Vagina (tissue), 2 donors: ENCODE data around the gene ARHGAP18. TPM values are rescaled to one million over a fixed set of nuclear protein-coding genes. Genes with fewer than 3 reads are reported as not detected.

Source experiments
- DNase-seq, 2 donors: peaks; one replicate each; pipeline ENCODE4 v3.0.0-alpha.2; 2017; ENCODE audit errors: extremely low spot score in 2 of 2
- H3K27ac ChIP-seq: fragments of 200-600 bp; sonication (generic); one replicate; pipeline ENCODE4 v1.5.1; 2019
- H3K27me3 ChIP-seq: fragments of 200-600 bp; sonication (generic); one replicate; pipeline ENCODE4 v1.5.1; 2019
- H3K36me3 ChIP-seq, 2 donors: fragments of 200-600 bp; sonication (generic); one replicate each; pipeline ENCODE4 v1.5.1; 2017 to 2019
- H3K4me1 ChIP-seq: fragments of 200-600 bp; sonication (generic); one replicate; pipeline ENCODE4 v1.5.1; 2019
- H3K4me3 ChIP-seq, 2 donors: fragments of 200-600 bp; sonication (generic); 1 replicate in 1 of 2; 2 replicates in 1 of 2; pipeline ENCODE4 v1.5.1; 2016 to 2019
- H3K9me3 ChIP-seq: fragments of 200-600 bp; sonication (generic); one replicate; pipeline ENCODE4 v1.5.1; 2019
- POLR2A ChIP-seq, 2 donors: fragments of 450-650 bp; IDR thresholded peaks; one replicate each; pipeline ENCODE4 v1.6.1; 2017; ENCODE audit warnings: antibody characterized with exemption in 2 of 2, mild to moderate bottlenecking in 2 of 2, moderate library complexity in 2 of 2
- POLR2AphosphoS5 ChIP-seq, 2 donors: sonication (generic); formaldehyde crosslinking; IDR thresholded peaks; one replicate each; pipeline ENCODE4 v1.9.0; 2017; ENCODE audit warnings: antibody characterized with exemption in 2 of 2, mild to moderate bottlenecking in 2 of 2, low read depth in 1 of 2; ENCODE audit not compliant: insufficient read depth in 1 of 2
- intact Hi-C: fragments of 100-400 bp; cut with DNase I; formaldehyde crosslinking; loops from one replicate; pipeline ENCODE4 v1.15.1; 2023
- total RNA-seq: library from RNA; depleted of rRNA; stranded (reverse); fragments of >200 nt; gene quantifications from one replicate; pipeline ENCODE4 v1.2.3, GENCODE V29; 2016
- TF ChIP-seq, protein P1 (sequence below), 3 experiments: fragments of 450-650 bp in 2 of 3; fragments of 200-600 bp in 1 of 3; sonication (generic) in 1 of 3; IDR thresholded peaks; one replicate each; pipeline ENCODE4 v1.5.1; 2017 to 2019; ENCODE audit warnings: antibody characterized with exemption in 3 of 3, mild to moderate bottlenecking in 2 of 3, moderate library complexity in 2 of 3

The ARHGAP18 gene
- total RNA-seq, 1 donor from 2014 or later, result 7.6 TPM

- Histone ChIP-seq H3K4me3 (no peak overlapping the region), H3K36me3 (no peaks in the 10 kb centered on the region), H3K27me3 (no peaks in the 10 kb centered on the region), H3K4me1 (peaks cover 25% of the 10 kb centered on the region), H3K9me3 (no peaks in the 10 kb centered on the region), H3K27ac (no peak overlapping the region)
- intact Hi-C loops, result no loop called here
- no peak for DNase-seq
- TF ChIP-seq, protein P1, sequence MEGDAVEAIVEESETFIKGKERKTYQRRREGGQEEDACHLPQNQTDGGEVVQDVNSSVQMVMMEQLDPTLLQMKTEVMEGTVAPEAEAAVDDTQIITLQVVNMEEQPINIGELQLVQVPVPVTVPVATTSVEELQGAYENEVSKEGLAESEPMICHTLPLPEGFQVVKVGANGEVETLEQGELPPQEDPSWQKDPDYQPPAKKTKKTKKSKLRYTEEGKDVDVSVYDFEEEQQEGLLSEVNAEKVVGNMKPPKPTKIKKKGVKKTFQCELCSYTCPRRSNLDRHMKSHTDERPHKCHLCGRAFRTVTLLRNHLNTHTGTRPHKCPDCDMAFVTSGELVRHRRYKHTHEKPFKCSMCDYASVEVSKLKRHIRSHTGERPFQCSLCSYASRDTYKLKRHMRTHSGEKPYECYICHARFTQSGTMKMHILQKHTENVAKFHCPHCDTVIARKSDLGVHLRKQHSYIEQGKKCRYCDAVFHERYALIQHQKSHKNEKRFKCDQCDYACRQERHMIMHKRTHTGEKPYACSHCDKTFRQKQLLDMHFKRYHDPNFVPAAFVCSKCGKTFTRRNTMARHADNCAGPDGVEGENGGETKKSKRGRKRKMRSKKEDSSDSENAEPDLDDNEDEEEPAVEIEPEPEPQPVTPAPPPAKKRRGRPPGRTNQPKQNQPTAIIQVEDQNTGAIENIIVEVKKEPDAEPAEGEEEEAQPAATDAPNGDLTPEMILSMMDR (IDR thresholded peaks at IDR 0.05), result no peak
- no peak for TF ChIP-seq POLR2A (IDR thresholded peaks at IDR 0.05)
These were observed 67.7 kb downstream of the ARHGAP18 start for GRCh38 chr6:129642322-129642721.

- H3K4me1 ChIP-seq, result peaks cover 25% of the 10 kb centered on the region
- no peaks in the 10 kb centered on the region for H3K27me3 ChIP-seq
- TF ChIP-seq, protein P1 (IDR thresholded peaks at IDR 0.05), result no peak
- TF ChIP-seq POLR2AphosphoS5 (IDR thresholded peaks at IDR 0.05; ENCODE audit: insufficient read depth in 1 of 2, low read depth in 1 of 2), result no peak
- no peak for TF ChIP-seq POLR2A (IDR thresholded peaks at IDR 0.05)
- DNase-seq, result no peak
- H3K4me3 ChIP-seq, result no peak overlapping the region
- intact Hi-C loops, result no loop called here
- H3K27ac ChIP-seq, result no peak overlapping the region
- H3K9me3 ChIP-seq, result no peaks in the 10 kb centered on the region
- no peaks in the 10 kb centered on the region for H3K36me3 ChIP-seq
These were observed 68.6 kb downstream of the ARHGAP18 start for GRCh38 chr6:129641344-129641743.

GRCh38 chr6:129638686-129639085 lies 71.3 kb downstream of the ARHGAP18 start:
- H3K36me3 ChIP-seq, result no peaks in the 10 kb centered on the region
- peaks cover 10% of the 10 kb centered on the region for H3K4me1 ChIP-seq
- H3K4me3 ChIP-seq, result no peak overlapping the region
- TF ChIP-seq POLR2A (IDR thresholded peaks at IDR 0.05) (no peak), POLR2AphosphoS5 (IDR thresholded peaks at IDR 0.05; ENCODE audit: insufficient read depth in 1 of 2, low read depth in 1 of 2) (no peak)
- TF ChIP-seq, protein P1 (IDR thresholded peaks at IDR 0.05), result no peak
- H3K27me3 ChIP-seq, result no peaks in the 10 kb centered on the region
- no peak overlapping the region for H3K27ac ChIP-seq
- no peak for DNase-seq
- H3K9me3 ChIP-seq, result no peaks in the 10 kb centered on the region
- intact Hi-C loops, result no loop called here

DNA sequence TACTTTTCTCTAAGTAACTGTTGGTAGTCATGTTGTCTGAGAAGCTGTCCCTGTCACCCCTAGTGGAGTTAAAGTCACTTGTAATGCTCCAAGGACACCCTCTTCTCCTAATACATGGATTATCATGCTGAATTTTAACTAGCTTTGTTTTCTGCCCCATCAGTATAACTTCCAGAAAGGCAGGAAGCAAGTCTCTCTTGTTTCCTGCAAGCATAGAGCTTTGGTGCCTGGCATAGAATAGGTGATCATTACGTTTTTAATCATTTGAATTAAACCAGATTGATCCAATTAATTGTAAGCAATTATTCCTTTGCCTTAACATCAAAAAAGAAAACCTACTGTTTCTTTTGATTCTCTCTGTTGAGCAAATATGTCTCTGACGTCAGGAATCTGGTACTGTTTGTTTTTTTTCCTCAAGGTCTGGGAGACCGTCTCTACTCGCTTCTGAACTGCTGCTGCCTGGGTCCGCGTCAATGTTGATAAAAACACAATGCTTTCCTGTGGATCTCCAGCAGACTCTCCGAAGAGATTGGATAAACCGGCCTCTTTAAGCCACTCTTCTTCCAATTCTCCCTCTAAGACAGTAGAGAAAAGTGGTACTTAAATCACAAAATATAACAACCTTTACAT lies 71.8 kb downstream of the ARHGAP18 start:
- intact Hi-C loops, result no loop called here

More for the DNA sequence above, 71.8 kb downstream of the ARHGAP18 start:
- no peak overlapping the region for H3K4me3 ChIP-seq
- no peak overlapping the region for H3K27ac ChIP-seq
- TF ChIP-seq POLR2A (IDR thresholded peaks at IDR 0.05), result no peak
- TF ChIP-seq POLR2AphosphoS5 (IDR thresholded peaks at IDR 0.05; ENCODE audit: insufficient read depth in 1 of 2, low read depth in 1 of 2), result no peak
- TF ChIP-seq, protein P1 (IDR thresholded peaks at IDR 0.05), result no peak
- no peaks in the 10 kb centered on the region for H3K36me3 ChIP-seq
- no peaks in the 10 kb centered on the region for H3K27me3 ChIP-seq
- DNase-seq, result no peak
- H3K4me1 ChIP-seq, result peaks cover 7% of the 10 kb centered on the region
- H3K9me3 ChIP-seq, result no peaks in the 10 kb centered on the region
